Neural cell (in vitro differentiated cells): ENCODE results near the gene PLPPR5.

ENCODE experiments used
- EZH2 ChIP-seq: fragments of 200-600, 300-800 bp; shearing (Covaris generic), sonication (generic); IDR thresholded peaks from 2 replicates; pipeline ENCODE4 v1.6.1; 2014; ENCODE audit warnings: antibody characterized with exemption, low read length, borderline replicate concordance, mild to moderate bottlenecking; ENCODE audit not compliant: insufficient read depth, poor library complexity, severe bottlenecking
- SMC3 ChIP-seq: fragments of 450-650 bp; conservative IDR thresholded peaks from 2 replicates; pipeline ENCODE4 v1.6.1; 2014; ENCODE audit warnings: antibody characterized with exemption, mild to moderate bottlenecking, moderate library complexity; ENCODE audit not compliant: poor library complexity
- TAF1 ChIP-seq: IDR thresholded peaks from 2 replicates; pipeline ENCODE4 v1.6.1; 2012; ENCODE audit warnings: low read depth
- TF ChIP-seq, protein P1 (sequence below): fragments of 450-650 bp; IDR thresholded peaks from 2 replicates; pipeline ENCODE4 v1.5.1; 2014; ENCODE audit warnings: antibody characterized with exemption, mild to moderate bottlenecking, moderate library complexity; ENCODE audit not compliant: poor library complexity, severe bottlenecking

DNA sequence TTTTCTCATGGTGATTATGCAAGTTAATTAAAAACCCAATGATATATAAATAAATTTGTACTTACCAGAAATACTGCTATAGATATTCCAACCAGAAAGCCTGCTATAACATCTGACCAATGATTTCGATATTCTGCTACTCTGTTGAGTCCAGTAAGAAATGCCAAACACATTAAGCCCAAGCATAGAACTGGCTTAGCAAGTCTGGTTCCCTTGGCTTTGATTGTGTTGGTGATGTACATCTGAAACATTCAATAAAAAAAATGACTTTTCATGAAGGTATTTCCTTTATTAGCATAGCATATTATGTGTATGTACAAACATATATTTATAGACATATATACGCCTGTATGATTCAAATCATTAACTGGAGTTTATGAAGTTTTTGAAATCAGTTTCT, 82.8 kb downstream of the PLPPR5 start:
- TF ChIP-seq, protein P1, sequence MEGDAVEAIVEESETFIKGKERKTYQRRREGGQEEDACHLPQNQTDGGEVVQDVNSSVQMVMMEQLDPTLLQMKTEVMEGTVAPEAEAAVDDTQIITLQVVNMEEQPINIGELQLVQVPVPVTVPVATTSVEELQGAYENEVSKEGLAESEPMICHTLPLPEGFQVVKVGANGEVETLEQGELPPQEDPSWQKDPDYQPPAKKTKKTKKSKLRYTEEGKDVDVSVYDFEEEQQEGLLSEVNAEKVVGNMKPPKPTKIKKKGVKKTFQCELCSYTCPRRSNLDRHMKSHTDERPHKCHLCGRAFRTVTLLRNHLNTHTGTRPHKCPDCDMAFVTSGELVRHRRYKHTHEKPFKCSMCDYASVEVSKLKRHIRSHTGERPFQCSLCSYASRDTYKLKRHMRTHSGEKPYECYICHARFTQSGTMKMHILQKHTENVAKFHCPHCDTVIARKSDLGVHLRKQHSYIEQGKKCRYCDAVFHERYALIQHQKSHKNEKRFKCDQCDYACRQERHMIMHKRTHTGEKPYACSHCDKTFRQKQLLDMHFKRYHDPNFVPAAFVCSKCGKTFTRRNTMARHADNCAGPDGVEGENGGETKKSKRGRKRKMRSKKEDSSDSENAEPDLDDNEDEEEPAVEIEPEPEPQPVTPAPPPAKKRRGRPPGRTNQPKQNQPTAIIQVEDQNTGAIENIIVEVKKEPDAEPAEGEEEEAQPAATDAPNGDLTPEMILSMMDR = no peak
- TF ChIP-seq EZH2 = no peak
- no peak for TF ChIP-seq TAF1
- TF ChIP-seq SMC3 = no peak
